Stimulated activated CD8-positive, alpha-beta memory T cell treated with anti-CD3 and anti-CD28 coated beads, Interleukin-4, amount 100 ng/mL, for 24 hours (primary cell): Measurements from ENCODE around the gene SMIM17.

Experiments used
- DNase-seq: peaks from one replicate; pipeline ENCODE4 v3.0.0-alpha.2; 2020; ENCODE audit warnings: low read depth

Gene SMIM17

DNA sequence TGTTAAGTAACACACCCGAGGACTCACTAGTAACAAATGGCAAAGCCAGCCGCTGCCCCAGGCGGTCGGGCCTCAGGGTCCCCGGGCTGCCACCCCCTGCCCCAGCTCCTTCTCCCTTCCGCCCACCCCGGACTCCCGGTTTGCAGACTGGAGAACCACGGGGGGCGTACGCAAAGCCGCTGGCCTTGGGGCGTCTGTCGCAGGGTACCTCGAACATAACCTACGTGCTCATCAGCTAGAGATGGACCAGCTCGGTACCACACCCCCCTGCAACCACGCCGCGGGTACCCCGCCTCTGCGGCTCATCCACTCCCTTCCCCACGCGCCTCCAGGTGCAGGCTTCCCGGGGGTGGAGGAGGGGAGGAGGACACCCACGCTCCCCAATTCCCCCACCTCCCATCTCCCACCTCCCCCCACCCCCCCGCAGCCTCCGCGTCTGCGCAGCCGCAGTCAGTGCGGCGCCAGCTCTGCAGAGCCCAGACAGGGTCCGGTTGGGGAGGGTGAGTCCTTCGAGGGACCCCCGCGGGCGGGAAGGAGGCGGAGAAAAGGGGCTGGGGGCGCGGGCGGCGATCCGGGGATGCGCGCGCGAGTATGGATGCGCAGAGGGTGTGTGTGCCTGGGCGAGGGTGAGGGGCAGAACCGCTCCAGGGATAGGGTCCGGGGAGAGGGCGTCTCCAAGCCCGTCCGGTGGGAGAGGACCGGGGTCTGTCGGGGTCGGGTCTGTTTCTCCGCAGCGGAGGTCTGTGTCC, at the start of gene SMIM17:
Gene SMIM17, plus strand, starts transcription at position 449 of the 749 bp plus-strand sequence. CDS start 2,509 bp downstream, outside the sequence.
- DNase-seq, result no peak

DNA sequence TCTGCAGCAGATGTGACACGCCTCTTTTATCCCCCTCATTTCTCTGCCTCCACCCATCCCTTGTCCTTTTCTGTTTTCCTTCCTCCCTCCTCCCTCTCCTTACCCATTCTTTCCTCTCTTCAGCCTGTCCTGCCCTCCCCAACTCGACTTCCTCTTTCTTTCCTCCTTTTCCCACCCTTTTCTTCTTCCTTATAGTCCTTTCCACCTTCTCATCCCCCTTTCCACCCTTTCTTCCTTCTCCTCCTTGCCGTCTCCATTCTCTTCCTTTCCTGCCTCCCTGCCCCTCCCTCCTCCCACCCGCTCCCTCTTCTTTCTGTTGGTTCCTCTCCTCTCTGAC, 48.5 kb upstream of the SMIM17 start:
- no peak for DNase-seq

DNA sequence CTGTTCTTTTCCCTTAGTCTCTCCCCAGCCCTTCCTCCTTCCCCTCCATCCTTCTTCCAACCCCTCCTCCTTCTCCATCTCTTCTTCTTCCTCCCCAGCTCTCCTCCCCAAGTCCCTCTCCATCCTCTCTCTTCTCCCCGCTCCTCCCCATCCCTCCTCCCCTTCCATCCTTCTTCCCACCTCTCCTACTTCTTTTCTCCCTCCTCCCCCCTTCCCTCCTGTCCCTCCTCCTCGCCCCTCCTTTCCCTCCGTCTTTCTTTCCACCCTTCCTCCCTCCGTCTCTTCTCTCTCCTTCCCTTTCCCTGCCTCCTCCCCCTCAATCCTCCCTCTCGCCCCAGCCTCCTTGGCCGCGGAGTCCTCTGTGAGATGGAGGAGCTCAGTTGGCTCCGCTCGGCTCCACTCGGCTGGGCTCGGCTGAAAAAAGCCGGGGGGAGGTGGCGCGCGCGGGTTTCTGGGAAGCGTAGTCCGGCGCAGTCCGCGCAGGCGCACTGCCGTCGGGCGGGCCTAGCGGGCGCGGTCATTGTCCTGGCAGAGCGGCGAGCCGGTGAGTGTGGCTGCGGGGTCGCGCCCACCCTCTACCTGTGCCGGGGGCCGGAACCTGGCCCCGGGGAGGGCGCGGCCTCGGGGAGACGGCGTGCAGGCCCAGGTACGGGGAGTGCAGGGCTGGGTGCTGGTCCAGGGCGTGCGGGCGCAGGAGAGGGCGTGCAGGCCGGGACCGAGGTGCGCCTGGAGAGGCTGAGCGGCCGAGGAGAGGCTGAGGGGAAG, 48.0 kb upstream of the SMIM17 start, which contains the start of gene ZNF71:
Gene ZNF71, plus strand, starts transcription at position 520 of the 765 bp plus-strand sequence. CDS start 6,257 bp downstream, outside the sequence.
- peak; percentile 88 for DNase-seq

DNA sequence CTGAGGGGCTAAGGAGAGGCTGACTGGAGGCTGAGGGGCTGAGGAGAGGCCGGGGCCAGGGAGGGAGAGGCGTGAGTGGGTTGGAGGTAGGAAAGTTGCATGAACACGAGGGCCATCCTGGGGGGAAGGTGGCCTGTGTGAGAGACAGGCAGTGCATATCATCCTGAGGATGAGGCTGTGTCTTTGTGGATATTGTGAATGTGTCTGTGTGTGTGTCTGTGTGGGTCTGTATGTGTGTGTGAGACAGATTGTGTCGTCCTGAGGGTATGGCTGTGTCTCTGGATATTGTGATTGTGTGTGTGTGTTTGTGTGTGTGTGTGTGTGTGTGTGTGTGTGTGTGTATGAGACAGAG, 47.4 kb upstream of the SMIM17 start:
- no peak for DNase-seq

DNA sequence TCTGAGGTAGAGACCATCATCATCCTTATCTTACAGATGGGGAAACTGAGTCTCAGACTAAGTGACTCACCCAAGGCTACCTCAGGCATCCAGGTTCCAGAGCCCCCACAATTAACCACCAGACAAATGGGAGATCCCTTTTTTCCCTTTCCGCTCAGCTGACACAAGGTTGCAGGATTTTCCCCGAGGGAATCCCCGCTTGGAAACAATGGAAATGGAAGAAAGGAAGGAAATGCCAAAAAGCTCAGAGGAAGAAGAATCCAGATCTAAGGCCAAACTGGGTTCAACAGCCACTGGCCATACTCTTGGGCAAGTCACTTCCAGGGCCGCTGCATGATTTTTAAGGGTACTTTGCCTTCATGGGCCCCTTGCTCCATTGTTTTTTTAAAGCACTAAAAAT, 46.3 kb upstream of the SMIM17 start:
- no peak for DNase-seq

DNA sequence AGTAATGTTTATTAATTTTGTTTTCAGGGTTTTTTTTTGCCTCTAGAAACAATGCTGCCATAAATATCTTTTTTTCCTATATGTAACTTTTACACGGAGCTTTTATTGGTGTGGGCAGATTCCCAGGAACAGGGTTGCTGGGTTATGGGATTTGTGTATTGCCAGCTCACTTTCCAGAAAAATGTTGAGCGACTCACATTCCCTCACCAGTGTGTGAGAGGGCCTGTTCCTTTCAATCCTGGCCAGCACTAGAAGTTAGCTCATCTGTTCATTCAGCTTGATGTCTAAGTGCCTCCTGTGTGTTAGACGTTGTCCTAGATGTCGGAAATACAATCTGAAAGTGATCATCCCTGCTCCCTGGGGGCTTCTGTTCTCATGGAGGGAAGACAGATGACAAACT, 45.3 kb upstream of the SMIM17 start:
- no peak for DNase-seq

DNA sequence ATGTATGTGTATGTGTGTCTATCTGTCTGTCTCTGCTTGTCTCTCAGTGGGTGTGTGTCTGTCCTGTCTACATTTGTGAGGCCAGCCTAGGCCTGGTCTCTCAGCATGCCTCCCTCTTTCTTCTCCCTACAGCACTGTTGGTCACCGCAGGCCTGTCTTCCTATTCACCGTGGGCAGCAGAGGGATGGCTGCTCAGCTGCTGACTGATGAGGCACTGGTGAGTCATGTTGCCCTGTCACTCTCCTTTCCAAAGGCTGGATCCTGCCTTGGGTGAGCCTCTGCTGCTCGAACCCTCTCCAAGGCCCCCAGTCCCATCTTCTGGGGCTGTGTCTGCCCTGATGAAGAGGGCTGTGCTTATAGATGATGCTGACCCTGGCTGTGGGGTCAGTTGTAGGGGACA, 41.6 kb upstream of the SMIM17 start:
- DNase-seq, result no peak

DNA sequence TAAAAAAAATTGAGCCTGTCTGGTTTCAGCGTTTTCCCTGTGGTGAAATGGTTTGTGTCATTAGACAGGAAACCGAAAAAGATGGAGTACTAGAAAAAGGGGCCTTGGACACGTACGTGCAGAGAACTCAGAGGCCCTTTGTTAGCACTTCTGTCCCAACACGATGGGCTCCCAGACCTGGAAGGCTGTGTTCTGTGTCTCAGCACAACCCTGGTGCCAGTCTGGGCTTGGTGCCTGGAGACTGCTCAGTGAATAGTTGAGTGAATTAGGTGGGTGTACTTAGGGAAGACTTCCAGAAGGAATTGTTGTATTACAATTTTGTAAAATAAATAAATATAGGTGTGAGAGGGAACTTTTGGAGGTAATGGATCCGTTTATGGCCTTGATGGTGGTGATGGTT, 39.1 kb upstream of the SMIM17 start:
- no peak for DNase-seq

DNA sequence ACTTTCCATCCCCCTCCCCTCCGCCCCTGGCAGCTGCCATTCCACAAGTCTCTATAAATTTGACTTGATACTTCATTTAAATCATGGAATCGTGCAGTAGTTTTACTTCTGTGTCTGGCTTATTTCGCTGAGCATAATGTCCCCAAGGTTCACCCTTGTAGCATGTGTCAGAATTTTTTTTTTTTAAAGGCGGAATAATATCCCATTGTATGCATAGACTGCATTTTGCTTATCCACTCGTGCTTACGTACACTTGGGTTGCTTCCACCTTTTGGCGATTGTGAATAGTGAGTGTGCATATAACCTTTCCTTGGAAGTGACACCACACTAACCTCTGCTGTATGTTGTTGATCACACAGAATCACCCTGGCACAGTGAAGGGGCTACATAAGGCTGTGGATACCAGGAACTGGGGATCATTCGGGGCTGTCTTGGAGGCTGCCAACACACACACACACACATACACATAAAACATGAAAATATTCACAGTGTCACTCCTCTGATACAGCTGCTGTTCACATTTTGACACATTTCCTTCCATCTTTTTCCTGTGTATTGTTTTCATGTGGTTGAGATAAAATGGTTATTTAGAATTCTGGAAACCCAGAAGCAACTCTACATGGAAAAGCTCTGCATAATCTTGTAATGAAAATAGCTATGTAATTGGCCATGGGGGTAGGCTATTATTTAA, 34.5 kb upstream of the SMIM17 start:
- DNase-seq, result no peak

DNA sequence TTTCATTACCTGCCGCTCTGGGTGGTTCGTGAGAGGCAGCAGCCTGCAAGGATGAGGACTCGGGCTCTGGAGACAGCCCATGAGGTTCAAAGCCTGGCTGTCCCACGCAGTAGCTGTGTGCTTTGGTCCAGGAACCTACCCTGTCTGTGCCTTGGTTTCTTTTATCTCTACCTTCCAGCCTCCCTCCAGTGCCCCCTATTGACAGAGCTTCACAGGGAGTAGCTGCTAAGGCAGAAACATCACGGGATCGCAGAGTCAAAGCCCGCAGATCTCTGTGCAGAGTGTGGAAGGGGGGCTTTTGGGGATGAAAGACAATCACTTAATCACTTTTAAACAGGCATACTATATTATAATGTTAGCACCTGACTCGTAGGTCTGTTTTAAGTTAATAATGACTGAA, 31.7 kb upstream of the SMIM17 start:
- DNase-seq, result no peak

DNA sequence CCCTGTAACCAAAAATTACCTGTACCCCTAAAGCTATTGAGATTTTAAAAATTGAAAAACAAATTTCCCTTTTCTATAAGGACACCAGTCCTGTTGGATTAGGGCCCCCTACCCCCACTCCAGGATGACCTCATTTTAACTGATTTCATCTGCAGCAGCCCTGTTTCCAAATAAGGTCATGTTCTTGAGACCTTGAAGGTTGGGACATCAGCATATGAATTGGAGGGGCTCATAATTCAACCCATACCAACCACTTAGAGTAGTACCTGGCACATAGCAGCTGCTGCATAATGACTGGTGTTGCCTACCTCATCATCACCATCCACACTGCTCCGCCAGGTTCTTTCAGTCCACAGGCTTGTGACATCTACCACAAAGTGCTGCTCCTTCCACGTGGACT, 30.2 kb upstream of the SMIM17 start:
- DNase-seq, result no peak

DNA sequence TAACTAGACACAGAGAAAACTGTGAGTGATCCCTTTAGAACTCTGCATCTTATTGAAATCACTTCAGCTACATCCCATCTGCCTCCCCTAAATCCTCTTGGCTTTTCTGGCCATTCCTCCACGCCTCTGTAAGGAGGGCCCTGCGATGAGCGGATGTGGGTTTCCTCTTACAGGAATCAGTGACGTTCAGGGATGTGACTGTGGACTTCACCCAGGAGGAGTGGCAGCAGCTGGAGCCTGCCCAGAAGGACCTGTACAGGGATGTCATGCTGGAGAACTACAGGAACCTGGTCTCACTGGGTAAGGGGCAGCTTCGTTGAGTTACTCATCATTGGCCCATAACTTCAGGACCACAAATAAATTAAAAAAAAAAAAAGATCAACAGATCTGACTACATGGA, 29.3 kb upstream of the SMIM17 start:
- no peak for DNase-seq

DNA sequence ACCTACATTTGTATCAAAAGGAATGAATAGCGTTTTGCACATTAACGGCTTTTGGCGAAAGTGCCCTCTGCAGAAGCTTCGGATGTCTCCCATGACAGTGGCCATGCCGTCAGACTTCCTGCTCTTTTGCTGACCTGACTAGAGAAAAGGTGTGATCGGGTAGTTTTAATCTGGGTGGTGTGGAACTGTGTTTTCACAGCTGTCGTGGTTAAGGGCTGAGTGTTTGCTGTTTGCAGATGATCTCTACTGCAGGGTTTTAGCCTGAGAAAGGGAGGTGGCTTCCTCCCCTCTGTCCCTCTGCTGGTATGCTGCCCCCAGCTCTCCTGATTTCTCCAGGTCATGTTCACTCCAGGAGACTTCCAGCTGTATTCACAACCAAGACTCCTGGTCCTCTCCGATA, 25.4 kb upstream of the SMIM17 start:
- DNase-seq, result no peak

DNA sequence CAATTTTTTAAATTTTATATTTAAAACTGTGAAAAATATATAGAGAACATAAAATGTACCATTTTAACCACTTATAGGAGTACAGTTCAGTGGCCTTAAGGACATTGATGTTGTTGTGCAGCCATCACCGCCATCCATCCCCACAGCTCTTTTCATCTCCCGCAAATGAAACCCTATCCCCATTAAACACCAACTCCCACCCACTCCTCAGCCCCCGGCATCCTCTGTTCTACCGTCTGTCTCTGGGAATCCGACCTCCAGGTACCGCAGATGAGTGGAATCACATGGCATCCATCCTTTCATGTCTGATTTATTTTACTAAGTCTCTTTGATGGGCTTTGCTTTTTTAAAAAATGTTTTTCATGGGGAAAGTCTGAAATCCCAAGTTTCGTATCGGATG, 23.8 kb upstream of the SMIM17 start:
- no peak for DNase-seq

DNA sequence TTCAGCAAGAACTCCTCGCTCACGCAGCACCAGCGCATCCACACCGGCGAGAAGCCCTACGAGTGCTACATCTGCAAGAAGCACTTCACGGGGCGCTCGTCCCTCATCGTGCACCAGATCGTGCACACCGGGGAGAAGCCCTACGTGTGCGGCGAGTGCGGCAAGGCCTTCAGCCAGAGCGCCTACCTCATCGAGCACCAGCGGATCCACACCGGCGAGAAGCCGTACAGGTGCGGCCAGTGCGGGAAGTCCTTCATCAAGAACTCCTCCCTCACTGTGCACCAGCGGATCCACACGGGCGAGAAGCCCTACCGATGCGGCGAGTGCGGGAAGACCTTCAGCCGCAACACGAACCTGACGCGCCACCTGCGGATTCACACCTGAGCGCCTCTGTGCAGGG, 20.6 kb upstream of the SMIM17 start:
- DNase-seq, result no peak

DNA sequence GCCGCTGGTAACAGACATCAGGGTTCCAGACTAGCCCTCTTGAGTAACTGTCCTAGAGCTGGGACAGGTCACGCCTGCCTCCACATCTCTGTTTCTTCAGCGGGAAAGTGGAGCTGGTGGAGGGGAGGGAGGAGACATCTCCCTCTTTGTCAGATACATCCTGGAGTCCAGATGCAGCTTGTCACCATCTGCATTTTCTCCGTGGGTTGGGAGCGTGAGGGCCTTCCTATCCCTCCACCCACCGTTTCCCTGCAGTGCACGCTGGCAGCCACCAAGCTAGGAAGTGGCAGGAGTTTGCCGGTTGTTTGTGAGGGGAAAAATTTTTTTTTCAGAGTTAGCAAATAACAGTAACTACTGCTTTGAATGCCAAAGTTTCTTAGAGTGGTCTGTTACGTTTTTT, 20.0 kb upstream of the SMIM17 start:
- DNase-seq, result no peak

DNA sequence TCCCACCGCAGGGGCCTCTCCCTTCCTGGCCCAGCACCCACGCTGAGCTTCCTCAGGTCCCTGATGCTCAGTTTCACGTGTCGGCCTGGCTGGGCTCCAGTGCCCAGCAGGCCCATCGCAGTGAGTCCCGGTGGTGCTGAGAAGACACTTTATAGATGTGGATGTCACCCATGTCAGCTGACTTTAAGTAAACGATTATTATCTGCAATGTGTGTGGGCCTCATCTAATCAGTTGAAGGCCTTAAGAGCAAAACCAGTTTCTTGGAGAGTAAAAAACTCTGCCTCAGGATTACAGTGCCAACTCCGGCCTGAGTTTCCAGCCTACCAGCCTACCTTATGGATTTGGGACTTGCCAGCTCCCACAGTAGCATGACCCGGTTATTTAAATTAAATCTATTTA, 17.3 kb upstream of the SMIM17 start:
- no peak for DNase-seq

DNA sequence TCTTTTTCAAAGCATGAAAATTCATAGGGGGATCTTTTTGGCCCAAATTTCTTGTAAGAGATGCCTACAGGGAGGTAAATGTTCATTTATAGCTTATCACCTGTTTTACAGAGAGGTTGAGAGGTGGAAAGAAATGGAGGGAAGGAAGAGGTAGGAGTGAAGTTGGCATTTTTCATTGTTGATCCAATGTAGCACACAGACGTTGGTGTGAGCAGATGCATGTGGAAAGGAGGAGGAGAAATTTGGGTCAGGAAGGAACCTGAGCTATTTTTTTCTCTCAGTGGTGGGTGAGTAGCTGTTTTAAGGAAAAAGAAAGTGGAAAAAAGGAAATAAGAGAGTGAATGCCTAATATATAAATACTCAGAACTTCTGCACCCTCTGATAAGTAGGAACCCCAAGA, 9.9 kb upstream of the SMIM17 start:
- no peak for DNase-seq

DNA sequence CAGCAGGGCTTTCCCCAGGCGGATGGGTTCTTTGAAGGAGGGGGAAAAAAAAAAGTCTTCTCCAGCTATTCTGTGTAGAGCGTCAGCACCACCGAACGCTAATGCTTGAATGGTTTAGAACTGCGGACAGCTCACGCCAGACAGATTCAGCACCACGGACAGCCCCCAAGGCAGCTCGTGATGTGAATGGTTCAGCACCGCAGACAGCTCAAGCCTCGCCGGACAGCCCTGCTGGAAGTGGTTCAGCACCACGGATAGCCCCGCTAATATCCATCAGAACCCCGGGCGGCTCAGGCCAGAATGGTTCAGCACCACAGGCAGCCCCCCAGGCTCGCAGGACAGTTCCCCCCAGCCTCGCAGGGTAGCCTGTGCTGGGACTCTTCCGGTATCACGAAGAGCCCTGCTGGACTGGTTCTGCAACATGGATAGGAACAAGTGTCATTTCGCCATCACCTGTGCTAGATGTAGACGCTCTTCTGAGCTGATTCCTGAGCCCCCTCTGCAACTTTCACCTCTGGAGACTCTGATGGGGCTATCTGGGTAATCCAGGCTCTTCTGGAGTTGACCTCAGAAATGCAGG, 4.9 kb upstream of the SMIM17 start:
- peak; percentile 9 for DNase-seq

DNA sequence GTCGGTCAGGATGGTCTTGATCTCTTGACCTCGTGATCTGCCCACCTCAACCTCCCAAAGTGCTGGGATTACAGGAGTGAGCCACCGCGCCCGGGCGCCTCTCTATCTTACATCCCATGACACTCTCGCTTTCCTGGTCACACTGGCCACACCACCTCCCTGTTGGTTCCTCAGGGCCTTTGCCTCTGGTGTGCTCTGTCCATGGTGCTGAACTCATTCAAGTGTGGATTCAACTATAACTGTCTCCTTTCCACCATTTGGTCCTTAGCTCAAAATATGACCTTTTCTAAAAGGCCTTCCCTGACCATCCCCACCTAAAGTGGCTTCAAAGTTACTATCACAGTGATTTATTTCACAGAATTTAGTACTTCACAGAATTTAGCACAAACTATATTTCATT, 3.7 kb upstream of the SMIM17 start:
- no peak for DNase-seq

DNA sequence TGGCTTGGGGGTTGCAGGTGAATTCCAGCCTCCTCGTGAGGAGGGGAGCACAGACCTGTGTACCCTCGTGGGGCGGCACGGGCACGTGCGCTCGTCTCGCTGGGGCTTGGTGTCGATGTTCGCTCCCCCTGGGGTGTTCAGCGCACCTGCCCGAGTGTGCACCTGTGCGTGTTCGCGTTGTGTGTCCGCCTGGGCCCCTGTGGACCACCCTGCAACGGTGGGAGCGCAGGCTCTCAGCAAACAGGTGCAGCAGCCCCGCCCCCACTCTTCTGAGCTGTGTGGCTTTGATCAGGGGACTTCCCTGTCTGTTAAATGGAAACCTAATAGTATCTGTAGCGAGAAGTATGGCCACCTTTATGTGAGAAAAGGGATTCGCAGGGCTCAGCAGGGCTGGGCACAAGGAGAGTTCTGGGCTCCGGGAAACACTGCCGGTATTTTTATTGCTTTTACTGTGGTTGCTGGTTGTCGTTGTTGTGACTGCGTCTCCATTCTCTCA, 549 bp downstream of the SMIM17 start:
- no peak for DNase-seq

DNA sequence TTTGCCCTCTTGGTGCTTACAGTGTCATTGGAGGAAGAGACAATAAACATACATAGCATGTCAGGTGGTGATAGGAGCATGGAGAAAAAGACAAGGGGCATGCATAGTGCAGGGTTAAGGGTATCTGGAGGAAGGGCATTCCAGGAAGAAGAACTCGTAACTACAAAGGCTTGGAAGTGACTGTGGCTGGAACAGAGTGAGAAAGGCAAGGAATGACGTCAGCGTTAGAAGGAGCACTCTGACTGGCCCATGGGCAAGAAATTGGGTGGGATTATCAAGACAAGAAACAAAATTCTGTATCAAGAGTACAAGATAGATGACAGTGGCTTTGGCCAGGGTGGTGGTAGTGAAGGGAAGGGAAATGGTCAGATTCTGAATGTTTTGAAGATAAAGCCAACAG, 11.2 kb downstream of the SMIM17 start:
- no peak for DNase-seq
